HK-2 (cell line): ENCODE results near the gene ALDH8A1.
"Not testable (repeated sequence)": the region's sequence is repeated elsewhere in the genome, so short reads cannot be mapped to it uniquely, and the experiment has no call there.

Source experiments
- DNase-seq: peaks from one replicate; pipeline ENCODE4 v3.0.0-alpha.2; 2018; ENCODE audit not compliant: unreplicated experiment

ALDH8A1 gene

GRCh38 chr6:134910593-134910935, 39.3 kb downstream of the ALDH8A1 start:
- no peak for DNase-seq

GRCh38 chr6:134909701-134910592, 40.0 kb downstream of the ALDH8A1 start:
- DNase-seq: no peak

GRCh38 chr6:134908906-134909516, 40.9 kb downstream of the ALDH8A1 start:
- peak; percentile 83 for DNase-seq

GRCh38 chr6:134904731-134905130, 45.2 kb downstream of the ALDH8A1 start:
- DNase-seq: not testable (repeated sequence)

GRCh38 chr6:134903448-134903847, 46.5 kb downstream of the ALDH8A1 start:
- no peak for DNase-seq

- no peak for DNase-seq
Measured at GRCh38 chr6:134902936-134903335, 47.0 kb downstream of the ALDH8A1 start.

GRCh38 chr6:134902074-134902861, 47.6 kb downstream of the ALDH8A1 start:
- no peak for DNase-seq

GRCh38 chr6:134898575-134898974, 51.3 kb downstream of the ALDH8A1 start:
- no peak for DNase-seq

- not testable (repeated sequence) for DNase-seq
Measured at GRCh38 chr6:134898166-134898565, 51.7 kb downstream of the ALDH8A1 start.

- no peak for DNase-seq
Measured at GRCh38 chr6:134896910-134897309, 53.0 kb downstream of the ALDH8A1 start.

- no peak for DNase-seq
Measured at GRCh38 chr6:134894800-134895199, 55.1 kb downstream of the ALDH8A1 start.

GRCh38 chr6:134892362-134892761, 57.5 kb downstream of the ALDH8A1 start:
- DNase-seq: no peak

GRCh38 chr6:134891633-134892032, 58.3 kb downstream of the ALDH8A1 start:
- no peak for DNase-seq

GRCh38 chr6:134888316-134888715, 61.6 kb downstream of the ALDH8A1 start:
- no peak for DNase-seq

GRCh38 chr6:134884752-134885151, 65.1 kb downstream of the ALDH8A1 start:
- DNase-seq: no peak

GRCh38 chr6:134883314-134883713, 66.6 kb downstream of the ALDH8A1 start:
- no peak for DNase-seq

GRCh38 chr6:134882426-134883038, 67.4 kb downstream of the ALDH8A1 start:
- peak; percentile 68 for DNase-seq

- no peak for DNase-seq
Measured at GRCh38 chr6:134880487-134881190, 69.3 kb downstream of the ALDH8A1 start.

GRCh38 chr6:134878136-134878535, 71.8 kb downstream of the ALDH8A1 start:
- no peak for DNase-seq

GRCh38 chr6:134875367-134875766, 74.5 kb downstream of the ALDH8A1 start:
- no peak for DNase-seq
